Omental fat pad (tissue), 4 donors: Measurements from ENCODE around the gene PRR14. TPM values are rescaled to one million over a fixed set of nuclear protein-coding genes. Genes with fewer than 3 reads are reported as not detected.

Source experiments
- ATAC-seq: fragments of 150-250 bp; one replicate; pipeline ENCODE4 v1.9.1; 2016; ENCODE audit warnings: mild to moderate bottlenecking, moderate library complexity; ENCODE audit not compliant: low FRiP score
- DNase-seq: peaks from one replicate; pipeline ENCODE4 v3.0.0-alpha.2; 2019; ENCODE audit warnings: low spot score
- CTCF ChIP-seq, 3 donors: fragments of 450-650 bp; IDR thresholded peaks; one replicate each; pipeline ENCODE4 v1.5.1; 2016 to 2017; ENCODE audit warnings: antibody characterized with exemption in 3 of 3, mild to moderate bottlenecking in 3 of 3, moderate library complexity in 2 of 3
- total RNA-seq, 4 donors: library from RNA; depleted of rRNA; stranded (reverse); fragments of >200 nt; gene quantifications; one replicate each; pipeline ENCODE4 v1.1.0, GENCODE V29; 2016

PRR14 gene
- total RNA-seq = 10 to 100 TPM; 12.7 to 50.4 (median 17.6) TPM

DNA sequence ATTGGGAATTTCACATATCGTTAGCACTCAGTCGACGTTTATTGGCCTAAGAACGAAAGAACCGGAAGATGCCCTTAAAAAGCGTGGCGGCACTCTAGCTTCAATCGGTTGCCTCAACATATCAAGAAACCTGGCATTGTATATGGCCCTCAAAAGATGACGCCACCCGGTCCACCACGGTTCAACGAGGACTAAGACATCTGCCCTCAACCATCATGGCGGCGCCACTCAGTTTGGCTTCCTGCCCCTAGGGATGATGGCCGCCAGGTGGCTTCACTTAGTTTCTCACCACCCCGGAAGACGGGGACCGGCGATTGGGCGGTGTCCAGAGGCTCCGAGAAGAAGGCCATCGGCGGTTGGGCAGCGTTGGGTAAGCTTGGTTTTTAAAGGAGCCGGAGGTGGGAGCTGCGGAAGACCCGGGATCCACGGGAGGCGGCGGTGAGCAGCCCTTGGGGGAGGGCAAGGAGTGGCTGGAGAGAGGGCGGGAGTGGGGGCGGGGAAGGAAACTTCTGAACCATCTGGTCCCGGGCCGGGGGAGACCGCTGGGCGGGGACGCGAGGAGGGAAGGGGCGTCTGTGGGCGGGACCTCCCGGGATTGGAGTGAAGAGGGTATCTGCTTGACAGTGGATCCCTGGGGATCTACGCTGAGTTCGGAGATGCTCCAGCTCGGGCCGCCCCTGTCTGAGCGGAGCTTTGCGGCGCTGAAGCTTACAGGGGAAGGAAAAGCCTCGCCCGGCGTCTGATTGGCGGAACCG lies at the start of gene PRR14:
TSS of gene PRR14 (plus strand) at position 592 of the 755 bp plus-strand sequence. CDS start 686 bp downstream, outside the sequence.
- DNase-seq = peak; percentile 98
- peak; percentile 92 for ATAC-seq
- TF ChIP-seq CTCF (IDR thresholded peaks at IDR 0.05) = peak in 1 of 3 donors; percentile 38

DNA sequence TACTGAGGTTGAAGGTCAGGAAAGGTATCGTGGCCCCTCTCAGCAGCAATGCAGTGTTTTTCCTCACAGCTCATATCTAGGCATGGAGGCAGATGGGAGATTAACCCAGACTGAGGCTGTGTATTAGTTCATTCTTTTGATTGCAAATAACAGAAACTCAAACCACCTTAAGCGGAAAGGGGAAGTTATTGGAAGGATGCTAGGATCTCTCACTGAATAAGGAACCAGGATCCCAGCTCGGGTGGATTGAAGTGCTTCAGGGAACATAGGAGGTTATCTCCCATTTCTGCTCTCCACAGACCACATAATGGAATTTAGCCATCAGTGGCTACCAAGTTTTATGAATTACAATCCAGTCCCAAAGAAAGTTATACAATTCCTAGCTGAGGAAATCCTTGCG lies 48.8 kb upstream of the PRR14 start:
- no peak for ATAC-seq
- no peak for TF ChIP-seq CTCF (IDR thresholded peaks at IDR 0.05)
- DNase-seq = no peak

DNA sequence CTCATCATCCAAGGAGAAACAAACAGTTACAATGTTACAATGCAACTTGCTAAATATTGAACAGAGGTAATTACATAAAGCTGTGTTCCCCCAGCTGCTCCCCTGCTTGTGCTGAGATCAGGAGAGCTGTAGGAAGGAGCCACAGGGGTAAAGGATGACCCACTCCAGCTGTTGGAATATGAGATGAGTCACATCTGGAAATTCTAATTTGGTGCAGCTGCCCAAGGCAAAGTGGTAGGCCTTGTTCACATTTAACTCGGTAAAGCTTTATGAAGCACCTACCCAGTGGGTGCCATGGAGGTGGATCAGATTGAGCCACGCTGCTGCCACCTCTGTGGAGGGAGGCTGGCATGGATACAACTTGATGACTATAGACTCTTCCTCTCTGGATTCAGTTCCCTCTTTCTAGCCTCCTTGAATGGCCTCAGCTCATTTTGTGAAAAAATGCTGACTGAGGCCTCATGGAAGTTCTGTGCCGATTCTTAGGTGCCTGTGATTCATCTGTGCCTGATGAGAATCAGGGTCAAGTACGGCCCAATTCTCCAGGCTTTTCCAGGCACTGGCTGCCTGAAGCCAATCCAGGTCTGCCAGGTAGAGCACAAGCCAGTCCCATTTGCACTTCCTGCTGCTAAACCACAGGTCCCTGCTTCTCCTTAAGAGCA lies 48.0 kb upstream of the PRR14 start:
- no peak for TF ChIP-seq CTCF (IDR thresholded peaks at IDR 0.05)
- DNase-seq (no peak), ATAC-seq (no peak)

DNA sequence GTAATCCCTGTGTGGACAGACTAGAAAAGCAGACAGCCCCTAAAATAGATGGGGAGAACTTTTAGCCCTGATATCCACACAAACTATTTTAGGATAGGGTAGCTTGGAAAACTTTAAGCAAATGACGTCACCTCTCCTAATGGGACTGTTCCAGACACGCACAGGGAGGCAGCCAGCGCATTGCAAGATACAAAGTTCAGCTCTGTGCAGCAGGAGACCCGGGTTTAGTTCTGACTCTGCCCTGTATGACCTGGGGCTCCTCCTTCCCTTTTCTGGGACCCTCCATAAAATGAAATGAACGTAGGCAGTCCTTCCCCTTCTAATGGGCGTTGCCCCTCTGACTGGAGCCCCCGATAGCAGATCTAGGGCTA lies 46.8 kb upstream of the PRR14 start:
- no peak for TF ChIP-seq CTCF (IDR thresholded peaks at IDR 0.05)
- no peak for ATAC-seq
- DNase-seq = no peak

DNA sequence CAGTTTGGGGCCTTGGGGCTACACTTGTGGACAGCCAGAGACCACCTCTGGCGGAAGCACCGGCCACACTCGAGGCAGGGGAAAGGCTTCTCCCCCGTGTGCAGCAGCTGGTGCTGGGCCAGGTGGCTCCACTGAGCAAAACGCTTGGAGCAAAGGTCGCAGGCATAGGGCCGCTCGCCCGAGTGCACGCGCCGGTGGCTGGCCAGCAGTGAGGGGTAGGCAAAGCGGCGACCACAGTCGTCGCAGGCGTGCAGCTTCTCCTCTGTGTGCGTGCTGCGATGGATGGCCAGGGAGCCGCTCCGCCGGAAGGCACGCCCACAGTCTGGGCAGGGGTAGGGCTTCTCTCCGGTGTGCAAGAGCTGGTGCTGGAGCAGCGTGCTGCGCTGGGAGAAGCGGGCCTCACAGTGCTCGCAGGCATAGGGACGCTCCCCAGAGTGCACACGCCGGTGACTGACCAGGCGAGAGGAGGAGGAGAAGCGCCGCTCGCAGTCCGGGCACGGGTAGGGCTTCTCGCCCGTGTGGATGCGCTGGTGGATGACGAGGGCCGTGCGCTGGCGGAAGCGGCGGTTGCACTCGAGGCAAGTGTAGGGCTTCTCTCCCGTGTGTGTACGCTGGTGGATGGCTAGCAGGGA lies 46.3 kb upstream of the PRR14 start:
- ATAC-seq = no peak
- no peak for DNase-seq
- no peak for TF ChIP-seq CTCF (IDR thresholded peaks at IDR 0.05)

DNA sequence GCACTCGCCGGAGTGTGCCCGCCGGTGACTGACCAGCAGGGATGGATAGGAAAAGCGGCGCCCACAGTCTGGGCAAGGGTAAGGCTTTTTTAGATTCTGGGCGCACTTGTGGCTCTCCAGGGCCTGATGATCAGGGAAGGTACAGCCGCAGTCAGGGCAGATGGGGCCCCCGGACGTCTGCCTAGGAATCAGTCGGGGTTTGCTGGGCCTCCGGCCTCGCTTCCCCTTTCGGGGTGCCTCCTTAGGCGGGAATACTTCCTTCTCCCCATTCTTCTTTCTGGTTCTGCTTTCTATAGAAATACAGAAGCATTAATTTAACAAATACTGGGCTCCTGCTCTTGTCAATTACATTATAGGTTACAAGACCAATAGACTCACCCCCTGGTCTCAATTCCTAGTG lies 45.6 kb upstream of the PRR14 start:
- no peak for TF ChIP-seq CTCF (IDR thresholded peaks at IDR 0.05)
- no peak for ATAC-seq

More for the DNA sequence above, 45.6 kb upstream of the PRR14 start:
- no peak for DNase-seq
